SK-N-SH treated with all-trans-retinoic acid at 6 μM for 48 hours (cell line): ENCODE data around the gene CFAP45.

ENCODE experiments used
- ATAC-seq: fragments of 200-7000 bp; cut with Tn5 transposase; 3 replicates; pipeline ENCODE4 v1.9.1; 2020; ENCODE audit warnings: mild to moderate bottlenecking, moderate library complexity
- ARNTL ChIP-seq: fragments of 450-650 bp; formaldehyde crosslinking; IDR thresholded peaks from 2 replicates; pipeline ENCODE4 v1.5.0; 2020; ENCODE audit warnings: low read depth, mild to moderate bottlenecking, moderate library complexity, borderline replicate concordance
- BACH2 ChIP-seq: fragments of 250-450 bp; sonication (Bioruptor Pico); IDR thresholded peaks from 2 replicates; pipeline ENCODE4 v1.9.0; 2021; ENCODE audit warnings: mild to moderate bottlenecking, borderline replicate concordance
- CSDC2 ChIP-seq: fragments of 250-450 bp; sonication (Bioruptor Pico); IDR thresholded peaks from 2 replicates; pipeline ENCODE4 v1.5.0; 2020; ENCODE audit warnings: mild to moderate bottlenecking, moderate library complexity
- GLIS3 ChIP-seq: fragments of 250-450 bp; sonication (Bioruptor Pico); IDR thresholded peaks from 2 replicates; pipeline ENCODE4 v1.5.0; 2020; ENCODE audit warnings: mild to moderate bottlenecking, moderate library complexity
- ISL1 ChIP-seq: fragments of 250-450 bp; sonication (Bioruptor Pico); IDR thresholded peaks from 2 replicates; pipeline ENCODE4 v2.1.2; 2022; ENCODE audit warnings: mild to moderate bottlenecking, moderate library complexity
- OSR1 ChIP-seq: fragments of 250-450 bp; sonication (Bioruptor Pico); IDR thresholded peaks from 2 replicates; pipeline ENCODE4 v1.8.0; 2022; ENCODE audit warnings: moderate library complexity, mild to moderate bottlenecking, inconsistent platforms
- PPARA ChIP-seq: fragments of 250-450 bp; sonication (Bioruptor Pico); IDR thresholded peaks from 2 replicates; pipeline ENCODE4 v1.5.0; 2020; ENCODE audit warnings: mild to moderate bottlenecking, borderline replicate concordance
- RARB ChIP-seq: fragments of 250-450 bp; sonication (Bioruptor Pico); IDR thresholded peaks from 2 replicates; pipeline ENCODE4 v1.8.0; 2021; ENCODE audit warnings: mild to moderate bottlenecking, moderate library complexity
- SNAI2 ChIP-seq: fragments of 250-450 bp; sonication (Bioruptor Pico); IDR thresholded peaks from 2 replicates; pipeline ENCODE4 v1.5.0; 2020; ENCODE audit warnings: mild to moderate bottlenecking, moderate library complexity
- TCF4 ChIP-seq: fragments of 250-450 bp; sonication (Bioruptor Pico); IDR thresholded peaks from 2 replicates; pipeline ENCODE4 v1.8.0; 2021; ENCODE audit warnings: mild to moderate bottlenecking, moderate library complexity, borderline replicate concordance
- TOX ChIP-seq: fragments of 250-450 bp; sonication (Bioruptor Pico); IDR thresholded peaks from 2 replicates; pipeline ENCODE4 v1.8.0; 2021; ENCODE audit warnings: mild to moderate bottlenecking, moderate library complexity, borderline replicate concordance
- TSHZ2 ChIP-seq: fragments of 250-450 bp; sonication (Bioruptor Pico); IDR thresholded peaks from 2 replicates; pipeline ENCODE4 v1.5.0; 2020; ENCODE audit warnings: mild to moderate bottlenecking, moderate library complexity
- ZC3H10 ChIP-seq: fragments of 250-450 bp; sonication (Bioruptor Pico); IDR thresholded peaks from 2 replicates; pipeline ENCODE4 v1.5.1; 2021; ENCODE audit warnings: mild to moderate bottlenecking, moderate library complexity
- ZFP3 ChIP-seq: fragments of 250-450 bp; sonication (Bioruptor Pico); IDR thresholded peaks from 2 replicates; pipeline ENCODE4 v1.5.0; 2020; ENCODE audit warnings: mild to moderate bottlenecking, moderate library complexity
- ZFP30 ChIP-seq: fragments of 450-650 bp; formaldehyde crosslinking; IDR thresholded peaks from 2 replicates; pipeline ENCODE4 v1.5.0; 2022; ENCODE audit warnings: mild to moderate bottlenecking, moderate library complexity
- ZNF565 ChIP-seq: fragments of 450-650 bp; formaldehyde crosslinking; conservative IDR thresholded peaks from 2 replicates; pipeline ENCODE4 v1.5.0; 2020; ENCODE audit warnings: low read depth, mild to moderate bottlenecking, moderate library complexity
- ZNF8 ChIP-seq: fragments of 450-650 bp; formaldehyde crosslinking; IDR thresholded peaks from 2 replicates; pipeline ENCODE4 v1.5.0; 2020; ENCODE audit warnings: mild to moderate bottlenecking, moderate library complexity
- TF ChIP-seq, protein P1 (sequence below): fragments of 250-450 bp; sonication (Bioruptor Pico); IDR thresholded peaks from 2 replicates; pipeline ENCODE4 v1.8.0; 2021; ENCODE audit warnings: low read depth, mild to moderate bottlenecking, moderate library complexity, borderline replicate concordance
- TF ChIP-seq, protein P2 (sequence below): fragments of 250-450 bp; sonication (Bioruptor Pico); IDR thresholded peaks from 2 replicates; pipeline ENCODE4 v1.5.1; 2020; ENCODE audit warnings: low read depth, mild to moderate bottlenecking, moderate library complexity
- TF ChIP-seq, protein P3 (sequence below): fragments of 250-450 bp; sonication (Bioruptor Pico); IDR thresholded peaks from 2 replicates; pipeline ENCODE4 v1.8.0; 2020; ENCODE audit warnings: mild to moderate bottlenecking, moderate library complexity, borderline replicate concordance

CFAP45 gene

GRCh38 chr1:159873530-159874143 lies 26.3 kb downstream of the CFAP45 start:
- TF ChIP-seq BACH2 (CRISPR knock-in tag) (no peak), TSHZ2 (CRISPR knock-in tag) (no peak), ZFP30 (CRISPR knock-in tag) (no peak), TOX (CRISPR knock-in tag) (no peak), ARNTL (CRISPR knock-in tag) (no peak), PPARA (CRISPR knock-in tag) (no peak), TCF4 (CRISPR knock-in tag) (no peak), ZC3H10 (CRISPR knock-in tag) (no peak), ZFP3 (CRISPR knock-in tag) (no peak), ZNF8 (CRISPR knock-in tag) (no peak), ISL1 (no peak)
- TF ChIP-seq, protein P1, sequence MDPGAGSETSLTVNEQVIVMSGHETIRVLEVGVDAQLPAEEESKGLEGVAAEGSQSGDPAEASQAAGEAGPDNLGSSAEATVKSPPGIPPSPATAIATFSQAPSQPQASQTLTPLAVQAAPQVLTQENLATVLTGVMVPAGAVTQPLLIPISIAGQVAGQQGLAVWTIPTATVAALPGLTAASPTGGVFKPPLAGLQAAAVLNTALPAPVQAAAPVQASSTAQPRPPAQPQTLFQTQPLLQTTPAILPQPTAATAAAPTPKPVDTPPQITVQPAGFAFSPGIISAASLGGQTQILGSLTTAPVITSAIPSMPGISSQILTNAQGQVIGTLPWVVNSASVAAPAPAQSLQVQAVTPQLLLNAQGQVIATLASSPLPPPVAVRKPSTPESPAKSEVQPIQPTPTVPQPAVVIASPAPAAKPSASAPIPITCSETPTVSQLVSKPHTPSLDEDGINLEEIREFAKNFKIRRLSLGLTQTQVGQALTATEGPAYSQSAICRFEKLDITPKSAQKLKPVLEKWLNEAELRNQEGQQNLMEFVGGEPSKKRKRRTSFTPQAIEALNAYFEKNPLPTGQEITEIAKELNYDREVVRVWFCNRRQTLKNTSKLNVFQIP (CRISPR knock-in tag): no peak
- TF ChIP-seq, protein P2, sequence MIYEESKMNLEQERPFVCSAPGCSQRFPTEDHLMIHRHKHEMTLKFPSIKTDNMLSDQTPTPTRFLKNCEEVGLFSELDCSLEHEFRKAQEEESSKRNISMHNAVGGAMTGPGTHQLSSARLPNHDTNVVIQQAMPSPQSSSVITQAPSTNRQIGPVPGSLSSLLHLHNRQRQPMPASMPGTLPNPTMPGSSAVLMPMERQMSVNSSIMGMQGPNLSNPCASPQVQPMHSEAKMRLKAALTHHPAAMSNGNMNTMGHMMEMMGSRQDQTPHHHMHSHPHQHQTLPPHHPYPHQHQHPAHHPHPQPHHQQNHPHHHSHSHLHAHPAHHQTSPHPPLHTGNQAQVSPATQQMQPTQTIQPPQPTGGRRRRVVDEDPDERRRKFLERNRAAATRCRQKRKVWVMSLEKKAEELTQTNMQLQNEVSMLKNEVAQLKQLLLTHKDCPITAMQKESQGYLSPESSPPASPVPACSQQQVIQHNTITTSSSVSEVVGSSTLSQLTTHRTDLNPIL: no peak
- TF ChIP-seq, all 23 proteins: peak for 0
- no peak for ATAC-seq

DNA sequence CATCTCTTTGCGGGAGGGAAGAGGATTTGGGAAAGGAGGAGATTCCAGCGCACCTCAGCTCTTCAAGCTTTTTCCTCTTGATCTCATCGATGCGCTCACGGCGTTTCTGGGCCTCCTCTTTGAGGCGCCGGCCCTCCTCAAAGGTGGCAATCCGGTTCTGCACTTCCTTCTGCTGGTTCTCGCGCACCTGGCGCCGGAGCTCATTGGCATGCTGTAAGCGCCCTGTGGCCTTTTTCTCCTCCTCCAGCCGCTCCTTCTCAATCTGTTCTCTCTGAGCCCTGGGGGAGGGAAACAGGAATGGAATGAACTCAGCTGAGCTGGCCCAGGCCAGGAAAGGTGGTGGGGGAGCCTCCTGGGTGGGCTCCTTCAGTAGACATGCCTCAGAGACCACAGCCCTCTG lies 27.1 kb downstream of the CFAP45 start:
- TF ChIP-seq ZFP3 (CRISPR knock-in tag): no peak
- TF ChIP-seq PPARA (CRISPR knock-in tag): no peak
- TF ChIP-seq GLIS3 (CRISPR knock-in tag): no peak
- TF ChIP-seq SNAI2: no peak
- no peak for TF ChIP-seq ZC3H10 (CRISPR knock-in tag)
- no peak for TF ChIP-seq TCF4 (CRISPR knock-in tag)
- TF ChIP-seq OSR1 (CRISPR knock-in tag): no peak
- no peak for TF ChIP-seq CSDC2 (CRISPR knock-in tag)
- no peak for TF ChIP-seq ISL1
- TF ChIP-seq BACH2 (CRISPR knock-in tag): no peak
- TF ChIP-seq, protein P3, sequence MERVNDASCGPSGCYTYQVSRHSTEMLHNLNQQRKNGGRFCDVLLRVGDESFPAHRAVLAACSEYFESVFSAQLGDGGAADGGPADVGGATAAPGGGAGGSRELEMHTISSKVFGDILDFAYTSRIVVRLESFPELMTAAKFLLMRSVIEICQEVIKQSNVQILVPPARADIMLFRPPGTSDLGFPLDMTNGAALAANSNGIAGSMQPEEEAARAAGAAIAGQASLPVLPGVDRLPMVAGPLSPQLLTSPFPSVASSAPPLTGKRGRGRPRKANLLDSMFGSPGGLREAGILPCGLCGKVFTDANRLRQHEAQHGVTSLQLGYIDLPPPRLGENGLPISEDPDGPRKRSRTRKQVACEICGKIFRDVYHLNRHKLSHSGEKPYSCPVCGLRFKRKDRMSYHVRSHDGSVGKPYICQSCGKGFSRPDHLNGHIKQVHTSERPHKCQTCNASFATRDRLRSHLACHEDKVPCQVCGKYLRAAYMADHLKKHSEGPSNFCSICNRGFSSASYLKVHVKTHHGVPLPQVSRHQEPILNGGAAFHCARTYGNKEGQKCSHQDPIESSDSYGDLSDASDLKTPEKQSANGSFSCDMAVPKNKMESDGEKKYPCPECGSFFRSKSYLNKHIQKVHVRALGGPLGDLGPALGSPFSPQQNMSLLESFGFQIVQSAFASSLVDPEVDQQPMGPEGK (CRISPR knock-in tag): no peak
- no peak for TF ChIP-seq ZFP30 (CRISPR knock-in tag)
- TF ChIP-seq, protein P2: no peak
- TF ChIP-seq ZNF8 (CRISPR knock-in tag): no peak
- TF ChIP-seq ZNF565 (CRISPR knock-in tag): no peak
- TF ChIP-seq, all 23 proteins: peak for 0
- no peak for ATAC-seq

DNA sequence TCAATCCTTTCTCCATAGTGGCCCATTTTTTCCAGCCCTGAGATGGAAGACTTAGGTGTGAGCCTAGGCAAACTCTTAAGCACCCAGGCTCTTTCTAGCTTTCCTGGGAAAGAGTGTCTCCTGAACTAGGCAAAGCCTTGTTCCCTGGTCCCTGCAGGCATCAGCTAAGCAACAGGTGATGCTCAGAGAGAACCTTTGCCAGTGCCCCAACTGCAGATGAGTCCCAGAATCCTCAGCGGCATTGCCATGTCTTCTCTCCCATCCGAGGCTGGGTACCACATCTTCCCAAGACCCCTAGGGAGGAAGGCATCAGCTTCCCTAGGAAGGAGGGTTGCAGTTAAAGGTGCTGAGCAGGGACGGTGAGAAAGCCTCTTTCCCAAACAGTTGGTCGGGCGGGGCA lies 29.3 kb downstream of the CFAP45 start:
- TF ChIP-seq PPARA (CRISPR knock-in tag) (no peak), ZFP3 (CRISPR knock-in tag) (no peak), CSDC2 (CRISPR knock-in tag) (no peak), ZC3H10 (CRISPR knock-in tag) (no peak), SNAI2 (no peak), GLIS3 (CRISPR knock-in tag) (no peak), ZNF8 (CRISPR knock-in tag) (no peak), RARB (no peak), ISL1 (no peak), BACH2 (CRISPR knock-in tag) (no peak), TCF4 (CRISPR knock-in tag) (no peak), ZNF565 (CRISPR knock-in tag) (no peak)
- TF ChIP-seq, protein P2: no peak
- TF ChIP-seq, protein P3 (CRISPR knock-in tag): no peak
- no peak for ATAC-seq
